Stimulated activated CD4-positive, alpha-beta T cell treated with anti-CD3 and anti-CD28 coated beads, Interleukin-12 subunit alpha, Interleukin-12 subunit beta, amount 100 ng/mL, for 48 hours (primary cell): ENCODE results near the gene ZFP69B.
"Not testable (repeated sequence)": the region's sequence is repeated elsewhere in the genome, so short reads cannot be mapped to it uniquely, and the experiment has no call there.

Source experiments
- DNase-seq, 3 donors: peaks; one replicate each; pipeline ENCODE4 v3.0.0-alpha.2; 2020; ENCODE audit warnings: low read depth in 2 of 3, low spot score in 1 of 3

The ZFP69B gene

GRCh38 chr1:40435471-40435870, 14.8 kb upstream of the ZFP69B start:
- DNase-seq, result no peak

- DNase-seq, result no peak
These were observed 14.4 kb upstream of the ZFP69B start for GRCh38 chr1:40435876-40436275.

- peak in 1 of 3 donors; percentile 27 for DNase-seq
These were observed 11.8 kb upstream of the ZFP69B start for GRCh38 chr1:40438391-40439015.

GRCh38 chr1:40439247-40439646, 11.0 kb upstream of the ZFP69B start:
- no peak for DNase-seq

GRCh38 chr1:40450495-40451237, 390 bp downstream of the ZFP69B start:
- DNase-seq, result peak; percentile 73 to 84 (median 78)

GRCh38 chr1:40451238-40451585, 936 bp downstream of the ZFP69B start:
- no peak for DNase-seq

- DNase-seq, result no peak
These were observed 4.6 kb downstream of the ZFP69B start for GRCh38 chr1:40454873-40455272.

- DNase-seq, result no peak
These were observed 12.8 kb downstream of the ZFP69B start for GRCh38 chr1:40462956-40463590.

- DNase-seq, result no peak
These were observed 19.1 kb downstream of the ZFP69B start for GRCh38 chr1:40469327-40469726.

- DNase-seq, result no peak
These were observed 25.0 kb downstream of the ZFP69B start for GRCh38 chr1:40475268-40475667.

- DNase-seq, result peak; percentile 41 to 54 (median 52)
These were observed 26.8 kb downstream of the ZFP69B start, which contains the start of gene ZFP69 for GRCh38 chr1:40476924-40477677. Gene ZFP69, plus strand, starts transcription at chr1:40477290. Its CDS starts 2,072 bp downstream, at chr1:40479362.

- DNase-seq, result no peak
These were observed 27.4 kb downstream of the ZFP69B start for GRCh38 chr1:40477678-40478053.

GRCh38 chr1:40478276-40478675, 28.0 kb downstream of the ZFP69B start:
- no peak for DNase-seq

- no peak for DNase-seq
These were observed 28.9 kb downstream of the ZFP69B start for GRCh38 chr1:40479156-40479555.

- no peak for DNase-seq
These were observed 45.1 kb downstream of the ZFP69B start for GRCh38 chr1:40495315-40495903.

- DNase-seq, result not testable (repeated sequence)
These were observed 52.4 kb downstream of the ZFP69B start for GRCh38 chr1:40502651-40503050.

- DNase-seq, result no peak
These were observed 57.7 kb downstream of the ZFP69B start for GRCh38 chr1:40507973-40508372.

GRCh38 chr1:40508375-40509341, 58.4 kb downstream of the ZFP69B start, which contains the start of gene EXO5:
Gene EXO5, plus strand, starts transcription at chr1:40508767. Its CDS starts 5,778 bp downstream, at chr1:40514545.
- DNase-seq, result peak; percentile 77 to 85 (median 80)
